ENCODE measurements around the gene MPRIP.
"Not testable (repeated sequence)": the region's sequence is repeated elsewhere in the genome, so short reads cannot be mapped to it uniquely, and the experiment has no call there.

Gene MPRIP

DNA sequence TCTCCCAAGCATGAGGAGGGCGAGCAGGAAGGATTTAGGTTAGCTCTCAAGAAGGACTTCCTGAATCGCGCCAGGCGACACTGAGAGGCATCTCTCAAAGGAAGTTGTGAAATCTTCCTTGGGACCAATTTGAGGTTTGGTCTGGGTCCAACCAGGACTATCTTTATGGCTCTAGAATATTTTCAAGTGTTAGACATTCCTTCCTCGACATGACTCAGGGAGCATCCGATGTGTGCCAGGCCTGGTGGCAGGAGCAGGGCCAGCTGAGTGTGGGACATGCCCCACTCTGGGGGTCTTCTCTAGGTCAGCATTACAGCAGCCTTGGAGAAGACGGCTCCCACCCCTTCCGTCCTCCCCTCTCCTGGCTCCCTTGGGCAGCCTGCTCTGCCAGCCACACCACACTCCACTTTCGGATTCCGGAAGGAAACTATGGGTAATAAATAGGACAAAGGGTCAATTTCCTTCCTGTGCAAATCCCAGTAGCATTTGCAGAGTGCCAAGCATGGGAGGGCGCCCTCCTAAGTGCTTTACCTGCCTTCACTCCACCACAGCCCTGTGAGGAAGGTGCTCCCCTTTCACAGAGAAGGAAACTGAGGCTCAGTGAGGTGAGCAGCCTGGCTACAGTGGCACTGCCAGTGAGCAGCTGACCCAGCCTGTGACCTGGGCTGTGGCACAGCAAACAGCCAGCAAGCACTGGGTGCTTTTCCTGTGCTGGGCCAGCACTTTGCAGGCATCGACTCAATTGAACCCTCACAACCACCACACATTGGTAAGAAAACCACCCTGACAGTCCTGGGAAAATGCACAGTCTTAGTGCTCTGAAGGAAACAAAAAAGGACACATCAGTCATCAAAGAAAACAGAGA, 31.0 kb upstream of the MPRIP start:
- DNase-seq, result peak; percentile 94
- in situ Hi-C loops (cut with HindIII; ENCODE audit: low pct_ligation_motif_present, low pct_unique_long_range_greater_than_20kb, low sequenced_read_pairs), result not testable (repeated sequence)

DNA sequence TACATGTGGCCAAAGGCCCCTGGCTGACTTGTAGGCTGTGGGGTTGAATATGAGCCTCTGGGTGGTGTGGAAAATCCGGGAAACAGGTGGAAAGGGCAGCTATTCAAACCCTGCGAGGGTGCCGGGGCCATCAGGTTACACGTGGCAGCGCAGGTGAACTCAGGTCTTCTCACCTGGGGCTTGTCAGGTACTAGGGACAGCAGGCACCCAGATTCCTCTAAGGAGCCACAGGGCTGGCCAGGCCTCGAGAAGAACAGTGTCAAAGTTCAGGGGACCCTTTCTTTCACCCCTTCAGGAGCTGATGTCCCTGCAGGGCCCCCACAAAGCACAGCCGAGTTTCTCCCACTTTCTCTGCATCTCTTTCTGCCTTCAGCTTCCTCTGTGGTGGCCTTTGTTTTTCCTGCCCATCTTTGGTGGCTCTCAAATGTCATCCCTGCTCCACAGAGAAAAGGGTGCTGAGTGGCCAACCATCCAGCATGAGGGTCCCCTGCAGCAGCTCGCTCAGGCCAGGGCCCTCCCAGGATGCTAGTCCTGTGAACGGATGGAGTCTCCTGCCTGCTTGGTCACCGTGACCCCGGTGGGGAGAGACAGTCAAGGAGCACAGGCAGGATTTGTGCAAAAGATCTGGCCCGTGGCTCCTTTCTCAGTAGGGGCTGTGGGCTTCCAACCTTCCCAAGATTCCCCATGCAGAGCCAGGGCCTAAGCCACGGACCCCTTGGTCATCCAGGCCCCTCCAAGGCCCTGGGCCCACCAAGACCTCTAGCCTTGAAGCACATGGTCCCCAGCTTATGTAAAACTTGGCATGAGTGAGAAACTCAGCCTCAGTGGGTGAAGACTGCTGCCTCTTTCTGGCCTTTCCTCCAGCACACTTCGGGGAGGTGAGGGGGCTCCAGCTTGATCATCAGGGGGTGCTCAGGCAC, 28.2 kb upstream of the MPRIP start:
- in situ Hi-C loops (cut with HindIII; ENCODE audit: low pct_ligation_motif_present, low pct_unique_long_range_greater_than_20kb, low sequenced_read_pairs); DNase-seq: not testable (repeated sequence)

DNA sequence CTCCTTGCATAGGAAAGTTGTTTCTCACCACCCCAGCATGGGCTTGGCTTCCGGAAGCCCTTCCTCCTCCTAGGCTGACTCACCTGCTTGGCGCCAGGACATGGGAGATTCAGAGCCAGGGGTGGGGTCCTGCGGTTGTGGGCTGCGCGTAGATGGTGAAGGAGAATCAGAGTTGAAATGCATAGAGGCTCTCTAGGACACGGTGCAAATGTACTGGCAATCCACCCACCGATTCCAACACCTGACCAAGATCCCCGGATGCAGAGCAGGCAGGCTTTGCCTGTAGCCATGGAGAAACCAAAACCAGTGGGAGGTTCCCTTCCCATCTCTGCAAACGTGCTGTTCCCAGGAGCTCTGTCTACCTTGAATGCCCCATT, 27.5 kb upstream of the MPRIP start:
- in situ Hi-C loops (cut with HindIII; ENCODE audit: low pct_ligation_motif_present, low pct_unique_long_range_greater_than_20kb, low sequenced_read_pairs), result not testable (repeated sequence)
- peak; percentile 49 for DNase-seq

- no peak for DNase-seq
- in situ Hi-C loops (cut with HindIII; ENCODE audit: low pct_ligation_motif_present, low pct_unique_long_range_greater_than_20kb, low sequenced_read_pairs), result no loop called here
These were observed 27.0 kb upstream of the MPRIP start for GRCh38 chr17:17015230-17015629.

DNA sequence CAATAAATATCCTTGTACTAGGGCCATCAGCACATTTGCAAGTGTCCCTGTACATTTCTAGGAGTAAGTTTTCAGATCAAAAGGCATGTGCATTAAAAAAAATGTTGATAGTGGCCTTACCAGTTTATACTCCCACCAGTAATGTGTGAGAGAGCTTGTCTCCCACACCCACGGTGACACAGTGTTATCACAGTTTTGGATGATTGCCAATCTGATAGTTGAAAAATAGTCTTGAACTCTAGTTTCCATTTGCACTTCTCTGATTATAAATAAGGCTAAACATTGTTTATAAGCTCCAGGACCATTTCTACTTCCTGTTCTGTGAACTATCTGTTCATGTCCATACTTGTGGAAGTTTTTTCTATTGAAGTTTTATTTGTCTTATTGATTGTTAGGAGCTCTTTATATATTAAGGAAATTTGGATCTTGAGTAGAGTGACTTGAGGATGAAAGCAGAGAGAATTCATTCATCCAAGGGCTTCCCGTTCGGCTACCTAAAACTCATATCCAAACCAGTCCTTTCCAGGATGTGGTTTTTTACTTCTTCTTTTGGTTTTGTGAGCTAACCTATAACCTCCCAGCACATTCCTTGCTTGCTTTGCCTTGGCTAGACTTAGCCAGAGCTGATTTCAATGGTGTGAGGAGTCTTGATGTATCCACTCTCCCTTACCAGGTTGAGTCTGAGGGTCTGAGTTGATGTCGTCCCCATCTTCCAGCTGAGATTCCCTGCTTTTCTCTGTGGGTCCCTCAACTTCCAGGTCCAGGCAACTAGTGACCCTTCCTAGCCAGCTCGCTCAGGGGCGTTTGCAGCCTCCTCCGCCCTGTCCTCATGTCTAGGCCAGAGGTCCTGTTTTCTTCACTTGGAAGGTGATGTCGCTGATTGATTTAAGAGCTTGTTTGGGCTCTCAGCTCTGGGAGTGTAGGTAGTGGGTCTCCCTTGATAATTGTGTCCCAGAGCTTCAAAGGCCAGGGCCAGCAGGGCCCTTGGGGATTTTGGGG, 25.8 kb upstream of the MPRIP start:
- DNase-seq; in situ Hi-C loops (cut with HindIII; ENCODE audit: low pct_ligation_motif_present, low pct_unique_long_range_greater_than_20kb, low sequenced_read_pairs): not testable (repeated sequence)

DNA sequence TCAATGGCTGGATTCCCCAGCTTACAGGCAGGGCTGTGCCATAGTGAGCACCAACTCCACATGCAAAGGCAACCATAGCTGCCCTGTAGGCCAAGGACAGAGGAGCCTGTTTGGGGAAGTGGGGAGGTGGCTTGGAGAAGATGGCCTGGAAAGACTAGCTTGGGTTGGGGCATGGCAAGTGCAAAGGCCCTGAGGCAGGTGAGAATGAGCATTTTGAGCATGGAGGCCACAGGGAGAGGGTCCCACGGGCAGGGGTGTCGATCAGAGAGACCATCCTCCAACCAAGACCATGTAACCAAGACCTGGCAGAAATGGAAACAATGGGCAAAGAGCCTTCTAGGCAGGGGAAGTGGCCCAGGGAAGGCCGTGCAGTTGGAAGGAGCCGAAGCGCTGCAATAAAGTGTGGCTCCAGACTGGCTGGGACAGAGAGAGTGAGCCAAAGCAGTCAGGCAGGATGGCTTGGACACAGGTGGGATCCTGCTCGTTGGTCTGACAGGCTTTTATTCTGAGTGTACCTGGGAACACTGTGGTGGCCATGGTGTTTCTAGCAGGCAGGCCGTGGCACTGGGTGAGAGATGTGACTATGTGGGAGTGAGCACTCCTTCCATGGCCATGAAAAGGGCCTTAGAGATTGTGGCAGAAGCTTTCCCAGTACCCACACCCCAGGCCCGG, 24.8 kb upstream of the MPRIP start:
- no peak for DNase-seq
- in situ Hi-C loops (cut with HindIII; ENCODE audit: low pct_ligation_motif_present, low pct_unique_long_range_greater_than_20kb, low sequenced_read_pairs), result no loop called here

GRCh38 chr17:17018021-17018441, 24.2 kb upstream of the MPRIP start:
- DNase-seq, result no peak
- in situ Hi-C loops (cut with HindIII; ENCODE audit: low pct_ligation_motif_present, low pct_unique_long_range_greater_than_20kb, low sequenced_read_pairs), result no loop called here

DNA sequence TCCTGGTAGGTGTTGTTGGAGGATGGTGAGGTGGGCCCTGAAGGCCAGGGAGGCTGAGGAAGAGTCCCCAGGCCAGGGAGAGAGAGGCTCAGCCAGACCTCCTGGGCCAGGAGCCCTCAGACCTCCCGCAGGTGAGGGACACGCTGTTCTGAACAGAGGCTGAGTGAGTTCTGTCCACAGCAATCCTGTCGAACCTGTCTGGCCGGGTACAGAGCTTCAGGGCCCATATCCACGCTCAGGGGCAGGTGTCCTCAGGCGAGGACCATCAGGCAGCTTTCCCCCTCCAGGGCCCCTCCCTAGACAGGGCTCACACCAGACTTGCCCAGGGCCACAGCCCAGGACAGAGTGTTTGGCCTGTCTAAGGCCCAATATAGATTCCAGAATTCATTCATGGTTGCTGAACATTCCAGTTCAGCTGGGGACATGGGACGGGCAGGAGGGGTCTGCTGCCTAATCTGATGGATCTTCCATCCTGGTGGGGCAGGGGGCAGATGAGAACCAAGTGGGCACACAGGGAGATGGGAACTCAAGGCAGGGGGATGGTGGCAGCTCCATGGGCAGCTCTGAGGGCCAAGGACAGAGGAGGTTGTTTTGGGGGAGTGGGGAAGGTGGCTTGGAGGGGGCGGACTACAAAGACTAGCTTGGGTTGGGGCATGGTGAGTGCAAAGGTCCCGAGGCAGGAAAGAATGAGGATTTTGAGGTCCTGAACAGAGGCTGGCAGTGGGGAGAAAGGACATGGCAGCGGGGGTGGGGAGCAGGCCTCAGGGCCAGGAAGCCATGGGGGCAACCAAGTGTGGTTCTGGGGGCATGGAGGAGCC, 23.4 kb upstream of the MPRIP start:
- in situ Hi-C loops (cut with HindIII; ENCODE audit: low pct_ligation_motif_present, low pct_unique_long_range_greater_than_20kb, low sequenced_read_pairs), result no loop called here
- DNase-seq, result no peak

DNA sequence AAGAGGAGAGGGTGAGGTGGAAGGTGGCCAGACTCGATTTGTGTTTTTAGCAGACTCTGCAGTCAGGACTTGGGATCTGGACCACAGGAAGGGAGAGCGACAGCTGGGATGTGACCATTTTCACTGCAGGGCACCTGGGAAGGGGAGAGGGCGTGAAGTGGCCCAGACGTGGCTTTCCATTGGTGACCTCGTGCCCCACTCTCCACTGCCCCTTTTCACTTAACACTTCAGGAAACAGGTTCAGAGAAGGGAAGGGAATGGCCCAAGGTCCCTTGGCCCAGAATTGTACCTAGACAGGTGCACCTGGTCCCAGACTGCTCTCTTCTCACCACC, 22.9 kb upstream of the MPRIP start:
- in situ Hi-C loops (cut with HindIII; ENCODE audit: low pct_ligation_motif_present, low pct_unique_long_range_greater_than_20kb, low sequenced_read_pairs), result no loop called here
- no peak for DNase-seq

- DNase-seq, result no peak
- in situ Hi-C loops (cut with HindIII; ENCODE audit: low pct_ligation_motif_present, low pct_unique_long_range_greater_than_20kb, low sequenced_read_pairs), result no loop called here
These were observed 22.3 kb upstream of the MPRIP start for GRCh38 chr17:17019891-17020456.

DNA sequence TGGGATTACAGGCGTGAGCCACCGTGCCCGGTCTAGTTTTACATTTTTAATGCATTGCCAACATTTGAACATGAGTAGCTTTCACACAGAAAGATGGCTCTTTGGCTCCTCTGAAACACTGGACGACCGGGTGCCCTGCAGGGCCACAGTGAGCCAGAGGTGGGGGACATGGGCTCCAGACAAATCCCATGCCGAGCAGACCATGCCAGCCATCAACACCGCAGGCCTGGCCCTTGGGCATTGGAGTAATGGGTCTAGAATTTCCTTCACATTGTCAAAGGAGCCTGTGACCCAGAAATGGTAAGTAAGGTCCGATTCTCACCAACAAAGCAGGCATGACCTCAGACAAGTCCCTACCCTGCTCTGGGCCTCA, 21.4 kb upstream of the MPRIP start:
- in situ Hi-C loops (cut with HindIII; ENCODE audit: low pct_ligation_motif_present, low pct_unique_long_range_greater_than_20kb, low sequenced_read_pairs), result no loop called here
- DNase-seq, result no peak

DNA sequence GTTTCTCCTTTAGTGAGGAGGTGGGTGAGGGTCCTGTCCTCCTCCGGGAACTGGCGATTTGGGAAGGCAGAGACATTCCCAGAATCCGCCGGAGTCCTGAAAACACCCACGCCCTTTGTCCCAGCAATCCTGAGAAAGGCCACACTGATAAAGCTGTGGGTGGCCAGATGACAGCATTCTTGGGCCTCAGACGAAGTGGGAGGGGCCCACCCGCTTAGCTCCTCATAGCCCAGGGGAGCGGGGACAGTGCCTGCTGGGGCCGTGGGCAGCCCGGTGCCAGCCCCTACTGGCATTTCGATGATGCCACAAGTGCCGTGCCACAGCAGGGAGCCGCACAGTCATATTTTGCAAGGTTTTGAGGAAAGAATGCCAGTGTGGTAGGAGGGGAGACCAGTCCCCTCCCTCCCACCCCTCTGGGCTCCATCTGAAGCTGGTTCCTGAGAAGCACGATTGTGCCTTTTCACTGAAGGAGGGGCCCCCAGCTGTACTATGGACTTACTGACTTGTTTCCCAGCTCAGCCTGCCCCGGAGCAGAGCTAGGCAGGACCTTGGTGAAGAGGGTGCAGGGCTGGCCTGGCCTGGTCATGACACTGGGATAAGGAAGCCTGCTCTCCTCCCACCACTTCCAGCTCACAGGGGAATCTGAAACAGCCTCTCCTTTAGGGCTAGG, 20.9 kb upstream of the MPRIP start:
- in situ Hi-C loops (cut with HindIII; ENCODE audit: low pct_ligation_motif_present, low pct_unique_long_range_greater_than_20kb, low sequenced_read_pairs), result no loop called here
- DNase-seq, result no peak

GRCh38 chr17:17022011-17022410, 20.2 kb upstream of the MPRIP start:
- in situ Hi-C loops (cut with HindIII; ENCODE audit: low pct_ligation_motif_present, low pct_unique_long_range_greater_than_20kb, low sequenced_read_pairs), result no loop called here
- DNase-seq, result no peak

GRCh38 chr17:17022456-17022855, 19.8 kb upstream of the MPRIP start:
- no peak for DNase-seq
- in situ Hi-C loops (cut with HindIII; ENCODE audit: low pct_ligation_motif_present, low pct_unique_long_range_greater_than_20kb, low sequenced_read_pairs), result no loop called here

DNA sequence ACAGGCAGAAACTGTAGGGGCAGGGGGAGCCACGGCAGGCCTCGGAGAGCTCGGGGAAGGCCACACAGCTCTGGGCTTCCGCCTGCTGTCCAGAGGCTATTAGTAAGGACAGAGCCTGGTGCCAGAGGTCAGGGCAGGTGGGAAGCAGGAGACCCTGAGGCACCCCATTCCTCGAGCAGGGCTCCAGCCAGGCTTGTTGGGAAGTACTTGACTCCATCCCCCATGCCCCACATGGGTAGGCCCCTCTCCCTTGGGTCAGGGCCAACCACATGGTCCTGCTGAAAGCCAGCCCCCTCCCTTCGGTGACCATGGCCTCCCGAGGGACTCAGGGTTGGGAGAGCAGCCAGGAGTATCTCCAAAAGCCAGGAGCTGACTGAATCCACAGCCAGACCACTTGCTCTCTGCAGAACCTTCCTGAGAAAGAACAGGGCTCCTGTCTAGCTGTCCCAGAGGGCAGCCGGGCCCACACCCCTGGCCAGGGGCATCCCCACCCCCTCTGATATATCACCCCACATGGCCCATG, 17.4 kb upstream of the MPRIP start:
- in situ Hi-C loops (cut with HindIII; ENCODE audit: low pct_ligation_motif_present, low pct_unique_long_range_greater_than_20kb, low sequenced_read_pairs), result no loop called here

DNA sequence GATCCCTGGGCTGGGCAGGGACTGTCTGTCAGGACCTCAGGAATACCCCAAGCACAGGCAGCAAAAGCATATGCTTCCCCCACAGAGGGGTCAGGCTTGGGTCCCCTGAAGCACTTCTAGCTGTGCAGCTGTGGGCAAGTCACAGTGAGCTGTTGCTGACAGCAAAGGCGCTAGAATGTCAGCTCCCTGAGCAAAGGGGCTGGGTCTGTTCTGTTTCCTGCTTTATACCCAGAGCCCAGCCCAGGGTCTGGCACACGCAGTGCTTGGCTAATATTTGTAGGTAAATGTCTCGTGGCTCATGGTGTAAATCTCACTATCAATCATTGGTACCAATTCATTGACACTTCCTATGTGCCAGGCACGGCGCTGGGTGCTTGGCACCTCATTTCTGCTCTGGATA, 16.6 kb upstream of the MPRIP start:
- DNase-seq, result no peak
- in situ Hi-C loops (cut with HindIII; ENCODE audit: low pct_ligation_motif_present, low pct_unique_long_range_greater_than_20kb, low sequenced_read_pairs), result no loop called here

More for the DNA sequence above, 17.4 kb upstream of the MPRIP start:
- DNase-seq, result no peak

Data from ACHN (cell line).